HepG2 (cell line): ENCODE results near the gene SLC2A4. TPM values are rescaled to one million over a fixed set of nuclear protein-coding genes. Genes with fewer than 3 reads are reported as not detected.

Experiments
- CHD2 ChIP-seq: IDR thresholded peaks from 2 replicates; pipeline ENCODE4 v1.6.1; 2011; ENCODE audit warnings: low read depth, low read length, improper control_type of control experiment
- FOXA3 ChIP-seq: IDR thresholded peaks from 2 replicates; pipeline ENCODE4 v1.6.1; 2016; ENCODE audit warnings: missing genetic modification reagents, missing compliant biosample characterization
- FOXM1 ChIP-seq: sonication (generic); formaldehyde crosslinking; IDR thresholded peaks from 2 replicates; pipeline ENCODE4 v1.5.0; 2020; ENCODE audit warnings: missing genetic modification reagents
- HCFC1 ChIP-seq: fragments of 150-350 bp; IDR thresholded peaks from 2 replicates; pipeline ENCODE4 v1.6.1; 2014; ENCODE audit warnings: low read depth, low read length
- NFKB2 ChIP-seq: sonication (generic); formaldehyde crosslinking; IDR thresholded peaks from 2 replicates; pipeline ENCODE4 v1.4.0; 2020; ENCODE audit warnings: missing genetic modification reagents, borderline replicate concordance
- PITX1 ChIP-seq: sonication (generic); formaldehyde crosslinking; IDR thresholded peaks from 2 replicates; pipeline ENCODE4 v1.5.1; 2020; ENCODE audit warnings: mild to moderate bottlenecking, missing genetic modification reagents
- REPIN1 ChIP-seq: sonication (generic); formaldehyde crosslinking; IDR thresholded peaks from 2 replicates; pipeline ENCODE4 v1.8.0; 2022; ENCODE audit warnings: missing genetic modification reagents, low read depth, mild to moderate bottlenecking, borderline replicate concordance
- RFXANK ChIP-seq: IDR thresholded peaks from 2 replicates; pipeline ENCODE4 v1.6.1; 2016
- RNF2 ChIP-seq: fragments of 450-650 bp; conservative IDR thresholded peaks from 2 replicates; pipeline ENCODE4 v1.6.1; 2016; ENCODE audit warnings: low read depth
- SALL2 ChIP-seq: sonication (generic); formaldehyde crosslinking; IDR thresholded peaks from 2 replicates; pipeline ENCODE4 v1.8.1; 2023; ENCODE audit warnings: mild to moderate bottlenecking, missing genetic modification reagents, inconsistent platforms
- SAP130 ChIP-seq: IDR thresholded peaks from 2 replicates; pipeline ENCODE4 v1.6.1; 2016; ENCODE audit warnings: low read depth
- SPEN ChIP-seq: sonication (generic); formaldehyde crosslinking; IDR thresholded peaks from 2 replicates; pipeline ENCODE4 v1.5.1; 2020; ENCODE audit warnings: low read depth, mild to moderate bottlenecking, missing genetic modification reagents
- SYNCRIP ChIP-seq: fragments of 200-400 bp; formaldehyde crosslinking; IDR thresholded peaks from 2 replicates; pipeline ENCODE4 v1.6.1; 2018; ENCODE audit warnings: mild to moderate bottlenecking, low read depth, low read length; ENCODE audit not compliant: insufficient read depth
- ZNF547 ChIP-seq: sonication (generic); formaldehyde crosslinking; IDR thresholded peaks from 2 replicates; pipeline ENCODE4 v1.5.1; 2020; ENCODE audit warnings: mild to moderate bottlenecking, missing genetic modification reagents
- ZNF550 ChIP-seq: sonication (generic); formaldehyde crosslinking; IDR thresholded peaks from 2 replicates; pipeline ENCODE4 v1.4.0; 2020; ENCODE audit warnings: mild to moderate bottlenecking, missing genetic modification reagents, borderline replicate concordance
- ZNF839 ChIP-seq: sonication (generic); formaldehyde crosslinking; IDR thresholded peaks from 2 replicates; pipeline ENCODE4 v1.4.0; 2020; ENCODE audit warnings: missing genetic modification reagents, mild to moderate bottlenecking, borderline replicate concordance
- polyA plus RNA-seq, 8 experiments: library from polyadenylated mRNA; depleted of rRNA in 3 of 8; stranded (reverse) in 7 of 8; unstranded in 1 of 8; fragments of >200 nt; fragmentation: Illumina TruSeq in 4 of 8; extraction: Trizol in 4 of 8; gene quantifications; 2 replicates each; pipeline versions ENCODE4 v1.2.1 to v1.2.3, GENCODE V29; 2011 to 2016; ENCODE audit warnings: low read depth in 4 of 8, missing spikeins in 1 of 8, mixed read lengths in 1 of 8; ENCODE audit not compliant: insufficient read depth in 1 of 8
- total RNA-seq, 5 experiments: library from RNA; depleted of rRNA; stranded (reverse); fragments of >200 nt; fragmentation: Illumina TruSeq; extraction: Trizol; gene quantifications; 2 replicates each; pipeline ENCODE4 v1.2.3, GENCODE V29; 2016; ENCODE audit warnings: low read depth in 1 of 5
- TF ChIP-seq, protein P1 (sequence below): sonication (generic); formaldehyde crosslinking; IDR thresholded peaks from 2 replicates; pipeline ENCODE4 v1.9.0; 2021; ENCODE audit warnings: missing genetic modification reagents, borderline replicate concordance
- TF ChIP-seq, protein P2 (sequence below): sonication (generic); formaldehyde crosslinking; IDR thresholded peaks from 2 replicates; pipeline ENCODE4 v1.5.1; 2020; ENCODE audit warnings: mild to moderate bottlenecking, missing genetic modification reagents, moderate library complexity
- TF ChIP-seq, protein P3 (sequence below): IDR thresholded peaks from 2 replicates; pipeline ENCODE4 v1.6.1; 2016; ENCODE audit warnings: low read depth

The SLC2A4 gene
- total and polyA plus RNA-seq, 2 of the 13 experiments (the other 11 are each of a cell fraction or from before 2014, with no cell fraction given): 4.9 to 5.8 TPM

DNA sequence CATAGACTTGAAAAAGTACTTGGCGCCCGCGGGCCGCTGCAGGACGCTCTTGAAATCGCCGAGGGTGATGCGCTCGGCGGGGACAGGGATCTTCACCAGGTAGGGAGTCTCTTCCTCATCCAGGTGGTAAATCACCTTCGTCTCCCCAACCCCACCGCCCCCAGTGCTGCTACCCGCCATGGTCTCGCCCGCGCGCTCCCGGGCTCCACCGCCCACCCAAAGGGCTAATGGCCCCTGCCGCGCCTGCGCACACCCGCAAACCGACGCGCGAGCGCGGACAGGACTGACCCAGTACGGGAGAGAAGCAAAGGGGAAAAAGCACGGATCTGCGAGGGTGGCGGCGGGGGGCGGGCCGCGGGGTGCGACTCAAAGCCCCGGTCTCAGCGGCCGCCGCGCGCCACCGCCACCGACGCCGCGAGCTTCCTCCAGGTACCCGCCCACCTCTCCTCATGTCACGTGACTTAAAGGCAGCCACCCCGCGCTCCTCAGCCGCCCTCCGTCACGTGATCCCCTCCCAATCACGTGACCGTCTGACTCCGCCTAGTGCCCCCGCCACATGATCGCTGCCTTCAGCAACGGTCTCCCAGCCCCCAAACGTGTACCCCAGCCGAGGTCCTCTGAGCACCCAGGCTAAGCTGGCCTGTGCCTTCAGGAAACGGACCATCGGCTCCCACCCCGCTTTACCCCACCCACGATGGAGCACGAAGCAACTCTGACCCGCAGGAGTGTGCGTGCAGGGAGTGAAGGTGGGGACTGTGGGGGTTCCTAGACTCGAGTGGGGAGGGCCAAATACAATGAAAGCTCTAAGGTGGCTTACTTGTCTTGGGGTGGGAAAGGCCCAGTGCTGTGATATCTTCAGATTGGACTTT lies 47.2 kb upstream of the SLC2A4 start, which contains the start of gene DVL2 (continued):
- TF ChIP-seq, protein P1, sequence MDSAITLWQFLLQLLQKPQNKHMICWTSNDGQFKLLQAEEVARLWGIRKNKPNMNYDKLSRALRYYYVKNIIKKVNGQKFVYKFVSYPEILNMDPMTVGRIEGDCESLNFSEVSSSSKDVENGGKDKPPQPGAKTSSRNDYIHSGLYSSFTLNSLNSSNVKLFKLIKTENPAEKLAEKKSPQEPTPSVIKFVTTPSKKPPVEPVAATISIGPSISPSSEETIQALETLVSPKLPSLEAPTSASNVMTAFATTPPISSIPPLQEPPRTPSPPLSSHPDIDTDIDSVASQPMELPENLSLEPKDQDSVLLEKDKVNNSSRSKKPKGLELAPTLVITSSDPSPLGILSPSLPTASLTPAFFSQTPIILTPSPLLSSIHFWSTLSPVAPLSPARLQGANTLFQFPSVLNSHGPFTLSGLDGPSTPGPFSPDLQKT (CRISPR knock-in tag): no peak
- TF ChIP-seq ZNF550 (CRISPR knock-in tag) (no peak), ZNF547 (CRISPR knock-in tag) (peak; percentile 66), SPEN (peak; percentile 95), SALL2 (CRISPR knock-in tag) (peak; percentile 84), PITX1 (CRISPR knock-in tag) (0 out of 2 replicates have a peak, but pooled peaks have one; percentile 45), NFKB2 (CRISPR knock-in tag) (peak; percentile 78; the same call in 1 of the 2 replicates), FOXA3 (CRISPR knock-in tag) (peak; percentile 55; the same call in 1 of the 2 replicates), SYNCRIP (no peak), SAP130 (CRISPR knock-in tag) (peak; percentile 98), RNF2 (no peak), HCFC1 (peak; percentile 48; the same call in 1 of the 2 replicates), FOXM1 (0 out of 2 replicates have a peak, but pooled peaks have one; percentile 59), REPIN1 (CRISPR knock-in tag) (peak; percentile 81; the same call in 1 of the 2 replicates), RFXANK (CRISPR knock-in tag) (no peak), ZNF839 (CRISPR knock-in tag) (peak; percentile 81; the same call in 1 of the 2 replicates), CHD2 (no peak)
- TF ChIP-seq, protein P2, sequence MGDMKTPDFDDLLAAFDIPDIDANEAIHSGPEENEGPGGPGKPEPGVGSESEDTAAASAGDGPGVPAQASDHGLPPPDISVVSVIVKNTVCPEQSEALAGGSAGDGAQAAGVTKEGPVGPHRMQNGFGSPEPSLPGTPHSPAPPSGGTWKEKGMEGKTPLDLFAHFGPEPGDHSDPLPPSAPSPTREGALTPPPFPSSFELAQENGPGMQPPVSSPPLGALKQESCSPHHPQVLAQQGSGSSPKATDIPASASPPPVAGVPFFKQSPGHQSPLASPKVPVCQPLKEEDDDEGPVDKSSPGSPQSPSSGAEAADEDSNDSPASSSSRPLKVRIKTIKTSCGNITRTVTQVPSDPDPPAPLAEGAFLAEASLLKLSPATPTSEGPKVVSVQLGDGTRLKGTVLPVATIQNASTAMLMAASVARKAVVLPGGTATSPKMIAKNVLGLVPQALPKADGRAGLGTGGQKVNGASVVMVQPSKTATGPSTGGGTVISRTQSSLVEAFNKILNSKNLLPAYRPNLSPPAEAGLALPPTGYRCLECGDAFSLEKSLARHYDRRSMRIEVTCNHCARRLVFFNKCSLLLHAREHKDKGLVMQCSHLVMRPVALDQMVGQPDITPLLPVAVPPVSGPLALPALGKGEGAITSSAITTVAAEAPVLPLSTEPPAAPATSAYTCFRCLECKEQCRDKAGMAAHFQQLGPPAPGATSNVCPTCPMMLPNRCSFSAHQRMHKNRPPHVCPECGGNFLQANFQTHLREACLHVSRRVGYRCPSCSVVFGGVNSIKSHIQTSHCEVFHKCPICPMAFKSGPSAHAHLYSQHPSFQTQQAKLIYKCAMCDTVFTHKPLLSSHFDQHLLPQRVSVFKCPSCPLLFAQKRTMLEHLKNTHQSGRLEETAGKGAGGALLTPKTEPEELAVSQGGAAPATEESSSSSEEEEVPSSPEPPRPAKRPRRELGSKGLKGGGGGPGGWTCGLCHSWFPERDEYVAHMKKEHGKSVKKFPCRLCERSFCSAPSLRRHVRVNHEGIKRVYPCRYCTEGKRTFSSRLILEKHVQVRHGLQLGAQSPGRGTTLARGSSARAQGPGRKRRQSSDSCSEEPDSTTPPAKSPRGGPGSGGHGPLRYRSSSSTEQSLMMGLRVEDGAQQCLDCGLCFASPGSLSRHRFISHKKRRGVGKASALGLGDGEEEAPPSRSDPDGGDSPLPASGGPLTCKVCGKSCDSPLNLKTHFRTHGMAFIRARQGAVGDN (CRISPR knock-in tag): peak; percentile 95
- TF ChIP-seq, protein P3, sequence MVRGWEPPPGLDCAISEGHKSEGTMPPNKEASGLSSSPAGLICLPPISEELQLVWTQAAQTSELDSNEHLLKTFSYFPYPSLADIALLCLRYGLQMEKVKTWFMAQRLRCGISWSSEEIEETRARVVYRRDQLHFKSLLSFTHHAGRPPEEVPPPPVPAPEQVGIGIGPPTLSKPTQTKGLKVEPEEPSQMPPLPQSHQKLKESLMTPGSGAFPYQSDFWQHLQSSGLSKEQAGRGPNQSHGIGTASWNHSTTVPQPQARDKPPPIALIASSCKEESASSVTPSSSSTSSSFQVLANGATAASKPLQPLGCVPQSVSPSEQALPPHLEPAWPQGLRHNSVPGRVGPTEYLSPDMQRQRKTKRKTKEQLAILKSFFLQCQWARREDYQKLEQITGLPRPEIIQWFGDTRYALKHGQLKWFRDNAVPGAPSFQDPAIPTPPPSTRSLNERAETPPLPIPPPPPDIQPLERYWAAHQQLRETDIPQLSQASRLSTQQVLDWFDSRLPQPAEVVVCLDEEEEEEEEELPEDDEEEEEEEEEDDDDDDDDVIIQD: no peak
